Colon (tissue), 2 donors: Measurements from ENCODE around the gene WASL.
A peak's percentile ranks its signal among the peaks of the same experiment; 100 is the strongest.
"Not testable (repeated sequence)": the region's sequence is repeated elsewhere in the genome, so short reads cannot be mapped to it uniquely, and the experiment has no call there.

ENCODE experiments used
- FAIRE-seq: peaks from 2 replicates; lab custom pipeline; 2012; peaks lifted over from hg19 to GRCh38; lab: Jason Lieb, UNC
- donor health status: control.
- donor health status: control.

WASL gene

DNA sequence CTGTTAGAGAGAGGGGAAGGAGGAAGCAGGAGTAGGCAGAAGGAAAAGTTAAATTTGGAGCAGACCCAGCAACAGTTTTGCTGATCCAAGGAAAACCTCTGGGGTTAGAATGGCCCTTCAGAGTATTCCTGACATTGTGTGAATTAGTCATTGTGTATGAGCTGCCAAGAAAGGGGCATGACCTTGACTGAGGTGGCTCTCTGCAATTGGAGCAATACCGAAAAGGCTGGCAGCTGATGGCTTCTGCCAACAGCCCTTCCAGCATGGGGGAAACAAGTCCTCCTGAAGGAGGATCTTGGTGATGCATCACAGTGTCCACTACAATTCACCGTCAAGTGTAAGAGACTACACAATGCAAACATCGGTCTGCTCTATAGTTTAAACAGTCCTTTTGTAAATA is 20.6 kb upstream of the WASL start:
- FAIRE-seq = no peak

DNA sequence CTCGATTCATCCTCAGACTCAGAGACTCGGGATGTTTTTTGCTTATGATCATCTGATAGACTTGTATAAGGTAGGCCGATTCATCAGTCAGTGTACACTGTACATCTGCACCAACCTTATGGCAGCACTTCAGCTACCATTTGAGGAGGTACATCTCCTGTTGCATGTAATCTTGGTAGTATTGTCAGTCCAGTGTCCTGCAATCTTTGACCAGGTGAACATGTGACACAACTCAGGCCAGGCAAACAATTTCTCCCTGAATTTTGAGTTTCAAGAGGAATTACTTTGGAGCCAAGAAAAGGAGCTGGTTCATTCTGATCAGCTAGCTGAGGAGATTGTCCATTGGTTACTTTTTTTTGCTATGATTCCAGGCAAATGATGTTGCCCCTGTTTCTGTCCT is 19.7 kb upstream of the WASL start:
- FAIRE-seq = no peak

DNA sequence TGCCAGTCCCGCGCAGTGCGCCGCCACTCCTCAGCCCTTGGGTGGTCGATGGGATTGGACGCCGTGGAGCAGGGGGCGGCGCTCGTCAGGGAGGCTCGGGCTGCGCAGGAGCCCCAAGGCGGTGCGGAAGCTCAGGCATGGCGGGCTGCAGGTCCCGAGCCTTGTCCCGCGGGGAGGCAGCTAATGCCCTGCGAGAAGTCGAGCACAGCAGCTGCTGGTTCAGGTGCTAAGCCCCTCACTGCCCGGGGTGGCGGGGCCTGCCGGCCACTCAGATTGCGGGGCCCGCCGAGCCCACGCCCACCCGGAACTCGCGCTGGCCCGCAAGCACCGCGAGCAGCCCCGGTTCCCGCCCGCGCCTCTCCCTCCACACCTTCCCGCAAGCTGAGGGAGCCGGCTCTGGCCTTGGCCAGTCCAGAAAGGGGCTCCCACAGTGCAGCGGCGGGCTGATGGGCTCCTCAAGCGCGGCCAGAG is 14.4 kb upstream of the WASL start:
- FAIRE-seq = no peak

DNA sequence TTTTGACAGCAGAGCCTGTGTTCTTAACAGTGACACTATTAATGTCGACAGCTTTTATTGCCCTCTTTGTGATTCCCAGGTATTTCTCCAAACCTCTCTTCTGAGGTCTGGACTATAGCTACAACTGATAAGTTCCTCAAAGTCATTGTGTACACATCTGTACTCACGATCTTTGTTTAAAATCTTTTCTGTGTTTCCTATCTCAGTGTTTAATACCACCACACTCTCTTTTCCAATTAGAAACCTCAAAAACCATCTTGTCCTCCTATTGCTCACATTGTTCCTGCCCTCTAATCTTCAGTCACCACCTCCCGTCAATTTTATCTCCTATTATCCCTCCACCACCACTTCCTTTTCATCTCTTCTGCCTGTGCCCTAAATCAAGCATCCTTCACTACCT is 12.9 kb upstream of the WASL start:
- no peak for FAIRE-seq

DNA sequence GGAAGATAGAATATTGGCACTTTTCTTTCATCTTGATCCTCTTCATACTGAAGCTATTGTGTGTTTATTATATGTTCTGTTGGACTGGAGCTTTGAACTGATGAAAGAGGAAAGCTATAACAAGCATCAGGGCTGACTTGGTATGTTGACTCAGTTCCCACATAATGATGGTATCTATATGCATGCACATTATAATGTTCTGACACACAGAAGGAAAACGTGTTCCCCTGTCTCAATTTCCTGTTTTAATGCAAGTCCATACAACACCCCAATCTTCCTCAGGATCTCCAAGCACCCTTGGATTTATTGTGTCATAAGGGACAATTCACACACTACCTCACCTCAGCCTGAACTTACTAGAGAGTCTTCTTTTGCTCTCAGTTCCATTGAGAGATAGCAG is 8.3 kb upstream of the WASL start:
- FAIRE-seq = no peak

DNA sequence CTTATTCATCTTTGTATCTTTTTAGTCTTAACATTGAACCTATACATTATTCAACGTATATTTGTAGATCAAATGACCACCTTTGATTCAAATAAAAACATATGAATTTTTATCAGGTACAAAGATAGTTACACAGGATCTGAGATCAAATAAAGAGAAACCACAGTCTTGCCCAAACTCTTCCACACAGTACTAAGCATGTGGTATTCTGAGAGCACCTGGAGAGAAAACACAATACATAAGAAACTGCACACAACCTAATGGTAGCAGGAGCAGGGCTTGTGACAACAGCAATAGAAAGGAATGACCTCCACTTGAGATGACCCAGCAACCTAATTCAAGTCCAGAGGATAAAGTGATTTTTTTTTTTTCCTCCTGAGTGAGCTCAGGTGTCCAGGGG is 6.5 kb upstream of the WASL start:
- no peak for FAIRE-seq

DNA sequence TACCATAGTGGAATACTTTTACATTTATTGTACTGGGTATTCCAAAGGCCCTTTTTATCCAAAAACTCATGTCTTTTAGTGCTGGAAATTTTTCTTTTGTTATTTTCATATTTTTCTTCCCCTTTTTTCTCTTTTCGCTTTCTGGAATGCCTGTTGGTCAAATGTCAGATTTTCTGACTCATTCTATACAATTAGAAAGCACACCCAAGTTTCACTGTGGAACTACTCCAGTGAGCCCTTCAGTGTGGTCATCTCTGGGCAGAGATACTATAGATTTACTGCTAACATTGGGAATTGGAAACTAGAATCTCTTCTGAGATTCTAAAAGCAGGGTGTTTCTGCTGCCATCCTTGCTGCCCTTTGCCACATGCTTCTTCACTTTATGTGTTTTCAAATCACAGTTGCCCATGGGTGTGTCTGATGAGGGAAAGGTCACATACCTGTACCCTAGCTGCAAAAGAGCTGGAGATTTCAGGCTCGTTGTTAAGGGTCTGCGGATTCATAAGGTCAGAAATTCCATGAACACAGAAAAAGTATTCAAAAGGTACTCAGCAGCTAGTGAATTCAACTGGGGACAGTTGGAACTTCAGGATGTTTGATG is 5.6 kb upstream of the WASL start:
- FAIRE-seq = no peak

DNA sequence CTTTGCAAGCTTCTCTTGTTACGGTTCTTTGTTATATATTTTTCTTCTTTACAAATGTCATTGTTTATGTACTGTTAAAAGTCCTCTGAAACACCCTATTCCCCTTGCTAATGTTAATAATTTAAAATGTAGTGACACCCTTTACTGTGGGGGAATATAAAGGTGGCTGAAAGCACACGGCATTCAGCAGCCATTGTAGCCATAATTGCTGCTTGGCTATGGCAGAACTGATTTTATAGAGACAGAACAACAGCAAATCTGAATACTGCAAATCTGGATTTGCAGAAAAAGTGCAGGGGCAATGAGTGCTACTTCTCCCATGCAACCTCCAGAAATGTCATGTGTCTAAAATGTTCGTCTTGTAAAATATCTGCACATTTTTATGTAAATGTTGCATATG is 3.7 kb upstream of the WASL start:
- no peak for FAIRE-seq

DNA sequence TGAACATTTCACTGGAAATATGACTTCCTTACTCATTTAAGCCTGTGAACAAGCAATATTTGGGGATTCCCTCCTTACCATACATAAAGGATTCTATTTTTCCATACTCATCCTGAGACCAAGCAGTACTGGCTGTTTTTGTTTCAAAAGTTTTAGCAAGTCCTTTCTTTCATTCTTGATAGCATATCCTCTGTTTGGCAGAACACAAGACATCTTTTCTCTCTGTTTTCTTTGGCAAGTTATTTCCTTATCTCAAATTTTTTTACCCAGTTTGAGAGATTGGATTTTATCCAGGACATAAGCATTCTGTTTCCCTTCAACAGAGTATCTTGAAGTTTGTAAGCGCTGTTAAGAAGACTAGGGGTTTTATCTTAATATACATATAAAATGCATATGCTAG is 3.0 kb upstream of the WASL start:
- FAIRE-seq = no peak

DNA sequence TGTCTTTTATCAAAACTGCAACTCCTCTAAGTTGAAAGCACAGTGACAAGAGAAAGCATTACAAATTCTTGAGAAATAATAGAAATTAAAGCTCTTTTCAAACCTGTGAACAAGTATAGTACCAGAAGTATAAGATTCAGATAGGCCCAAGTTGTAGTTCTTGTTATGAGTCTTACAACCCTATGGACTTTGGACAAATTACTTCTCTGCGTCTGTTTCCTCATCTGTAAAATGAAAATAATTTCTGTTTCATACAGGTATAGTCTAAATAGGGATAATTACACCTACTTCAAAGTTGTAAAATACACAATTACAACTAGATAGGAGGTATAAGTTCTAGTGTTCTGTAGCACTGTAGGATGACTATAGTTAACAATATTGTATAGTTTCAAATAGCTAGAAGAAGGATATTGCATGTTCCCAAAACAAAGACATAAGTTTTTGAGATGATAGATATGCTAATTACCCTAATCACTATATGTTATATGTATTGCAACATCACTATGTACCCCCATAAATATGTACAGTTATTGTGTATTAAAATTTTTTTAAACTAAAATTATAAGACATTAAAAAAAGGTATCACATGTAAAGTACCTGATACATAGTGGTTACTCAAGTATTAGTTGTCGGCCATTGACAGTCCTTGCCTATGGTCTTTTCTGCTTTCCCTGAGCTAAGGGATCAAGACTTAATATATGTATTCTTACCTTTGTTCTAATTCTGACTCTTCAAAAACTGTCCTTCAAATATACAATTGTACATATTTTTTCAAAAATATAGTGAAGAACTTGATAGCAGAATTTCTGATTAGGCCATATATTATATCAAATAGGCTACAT is 1.8 kb upstream of the WASL start:
- peak; percentile 57 for FAIRE-seq

DNA sequence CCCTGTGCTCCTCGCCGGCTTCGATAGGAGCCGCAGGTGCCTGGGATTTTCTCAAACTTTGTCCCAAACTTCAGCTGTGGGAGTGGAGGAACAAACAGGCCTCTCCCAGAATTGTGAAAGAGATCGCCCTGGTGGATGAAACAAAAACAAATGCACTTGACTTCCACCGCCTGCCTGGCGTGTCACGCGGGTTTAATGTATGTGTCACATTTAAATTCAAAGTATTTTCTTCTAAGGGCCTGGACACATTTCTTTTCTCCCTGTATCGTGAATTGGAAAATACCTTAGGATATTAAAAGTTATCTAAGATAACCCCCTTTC is 694 bp upstream of the WASL start:
- no peak for FAIRE-seq

DNA sequence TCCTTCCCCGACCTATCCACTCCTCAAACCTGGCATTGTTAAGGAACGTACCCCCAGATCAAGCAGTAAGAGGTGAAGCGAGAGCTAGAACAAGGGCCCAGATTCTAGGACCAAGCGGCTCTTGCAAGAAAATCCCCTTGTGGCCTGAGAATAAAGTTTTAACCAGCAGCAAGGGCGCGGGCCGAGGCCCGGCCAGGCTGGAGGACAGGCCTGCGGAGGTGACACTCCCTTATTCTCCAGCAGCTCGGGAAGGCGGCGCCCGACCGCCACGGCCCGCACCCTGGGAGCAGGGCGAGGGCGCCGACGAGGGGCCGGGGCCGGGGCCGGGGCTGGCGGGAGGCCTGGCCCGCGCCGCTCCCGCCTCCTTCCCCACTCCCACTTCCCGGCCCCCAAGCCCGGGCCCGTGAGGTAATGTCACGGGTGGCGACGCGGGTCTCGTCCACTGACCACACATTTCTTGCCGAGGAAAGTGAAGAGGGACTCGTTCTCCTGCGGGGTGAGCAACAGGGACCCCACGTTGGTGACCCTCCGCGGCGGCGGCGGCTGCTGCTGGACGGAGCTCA is 551 bp downstream of the WASL start:
- no peak for FAIRE-seq

DNA sequence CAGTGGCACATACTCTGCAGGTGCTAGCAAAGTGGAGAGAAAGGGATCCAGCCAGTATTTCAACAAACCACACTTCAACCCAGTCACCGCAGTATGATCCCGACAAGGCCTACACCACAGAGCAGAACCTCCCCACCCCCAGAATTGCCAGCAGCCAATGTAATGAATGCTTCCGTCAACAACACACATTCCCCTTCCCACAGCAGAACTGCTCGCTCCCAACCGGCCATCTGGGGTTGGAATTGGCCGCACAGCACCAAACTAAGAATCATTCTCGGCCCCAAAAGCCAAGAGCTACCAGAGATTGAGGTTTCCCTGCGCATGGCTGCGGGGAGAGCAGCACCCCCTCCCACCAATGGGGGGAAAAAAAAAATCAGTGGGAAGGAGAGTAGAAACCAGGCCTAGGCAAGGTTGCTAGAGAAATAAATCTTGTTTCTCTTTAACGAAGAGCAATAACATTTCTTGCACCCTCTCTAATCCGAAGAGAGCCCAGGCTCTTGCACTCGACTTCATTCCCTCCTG is 1.1 kb downstream of the WASL start:
- FAIRE-seq = no peak

DNA sequence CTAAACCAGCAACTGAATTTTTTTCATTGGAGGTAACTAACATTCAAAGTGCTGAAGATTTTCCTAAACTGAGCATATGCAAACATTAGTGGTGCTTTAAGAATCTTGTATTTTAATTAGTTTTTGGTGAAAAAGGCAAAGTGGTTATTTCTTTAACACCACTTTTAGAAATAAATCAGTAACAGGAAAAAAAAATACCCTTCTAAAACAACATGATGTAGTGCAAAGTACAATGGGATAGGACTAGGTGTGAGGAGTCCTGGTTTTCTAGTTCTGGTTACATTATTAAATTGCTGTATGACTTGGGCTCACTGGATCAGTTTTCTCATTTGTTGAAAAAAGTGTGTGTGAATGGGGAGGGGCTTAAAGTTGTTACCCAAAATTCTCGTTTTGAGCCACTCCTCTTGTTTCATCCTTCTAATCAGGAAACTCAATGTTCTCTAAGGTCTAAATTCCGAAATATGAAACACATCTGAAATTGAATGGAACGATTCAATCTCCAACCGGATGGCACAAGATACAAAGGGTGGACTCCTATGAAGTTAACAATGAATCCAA is 1.8 kb downstream of the WASL start:
- FAIRE-seq = no peak

DNA sequence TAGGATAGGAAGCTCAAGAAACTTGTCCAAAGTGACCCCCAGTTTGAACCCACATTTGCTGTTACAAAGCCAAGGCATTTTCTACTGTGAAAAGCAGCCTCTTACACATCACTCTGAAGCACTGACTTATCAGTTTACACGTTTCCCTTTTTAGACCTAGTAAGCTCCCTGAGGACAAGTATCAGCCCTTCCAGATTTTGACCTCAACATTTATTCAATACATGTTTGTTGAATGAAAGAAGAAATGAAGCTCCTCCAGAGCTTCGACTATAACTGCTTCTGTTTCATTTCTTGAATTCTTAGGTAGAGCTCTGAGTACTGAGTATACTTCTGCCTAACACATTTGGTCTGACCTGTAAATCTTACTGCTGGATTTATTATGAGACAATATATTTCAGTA is 2.7 kb downstream of the WASL start:
- no peak for FAIRE-seq

DNA sequence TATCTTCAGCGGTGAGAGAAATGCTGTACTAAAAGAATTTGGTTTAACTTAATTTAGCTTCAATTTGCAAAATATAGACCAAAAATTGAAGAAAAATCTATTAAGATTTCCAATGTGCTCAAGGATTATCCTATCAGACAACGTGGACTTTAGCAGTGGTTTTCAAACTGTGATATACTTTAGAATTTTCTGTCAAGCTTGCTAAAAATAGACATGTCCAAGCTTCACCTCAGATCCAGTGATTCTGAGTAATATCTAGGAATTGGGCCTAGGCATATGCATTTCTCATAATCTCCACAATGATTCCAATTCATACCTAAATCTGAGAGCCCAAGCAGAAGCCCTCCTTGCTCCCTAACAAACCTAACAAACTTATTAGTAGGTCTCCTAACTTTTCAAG is 3.4 kb downstream of the WASL start:
- no peak for FAIRE-seq

DNA sequence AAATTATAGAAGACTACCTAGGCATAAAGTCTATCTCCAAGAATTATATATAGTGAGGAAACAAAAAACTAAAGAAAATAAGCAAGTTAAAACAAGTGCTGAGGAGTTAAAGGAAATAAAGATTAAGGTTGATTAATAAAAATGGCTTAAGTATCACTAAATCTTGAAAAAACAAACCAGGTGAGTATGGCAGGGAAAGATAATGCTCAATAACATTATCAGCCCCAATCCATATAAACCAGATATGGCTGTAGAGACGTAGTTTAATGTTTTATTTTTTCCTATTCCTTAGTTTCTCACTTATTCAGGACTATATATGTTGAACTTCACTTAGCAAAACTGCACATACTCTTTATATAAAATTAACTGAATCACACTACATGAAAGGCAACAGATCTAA is 4.4 kb downstream of the WASL start:
- no peak for FAIRE-seq

DNA sequence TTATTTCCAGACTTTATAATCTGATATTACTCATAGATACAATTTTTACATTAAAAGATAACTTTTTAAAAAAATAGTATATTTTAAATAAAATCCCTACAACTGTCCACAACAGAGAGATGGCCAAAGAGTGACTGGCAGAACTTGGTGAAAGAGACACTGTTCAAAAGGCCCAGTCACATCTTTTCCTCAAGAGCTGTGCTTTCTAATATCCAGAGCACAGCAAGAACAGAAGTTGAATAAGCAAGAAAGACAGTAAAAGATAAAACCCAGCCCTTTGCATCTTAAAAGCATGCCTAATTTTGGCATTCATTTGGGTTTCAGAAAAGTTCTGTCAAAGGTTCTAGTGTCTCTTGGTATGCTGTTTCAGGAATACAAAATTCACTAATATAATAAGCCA is 6.9 kb downstream of the WASL start:
- FAIRE-seq = no peak

DNA sequence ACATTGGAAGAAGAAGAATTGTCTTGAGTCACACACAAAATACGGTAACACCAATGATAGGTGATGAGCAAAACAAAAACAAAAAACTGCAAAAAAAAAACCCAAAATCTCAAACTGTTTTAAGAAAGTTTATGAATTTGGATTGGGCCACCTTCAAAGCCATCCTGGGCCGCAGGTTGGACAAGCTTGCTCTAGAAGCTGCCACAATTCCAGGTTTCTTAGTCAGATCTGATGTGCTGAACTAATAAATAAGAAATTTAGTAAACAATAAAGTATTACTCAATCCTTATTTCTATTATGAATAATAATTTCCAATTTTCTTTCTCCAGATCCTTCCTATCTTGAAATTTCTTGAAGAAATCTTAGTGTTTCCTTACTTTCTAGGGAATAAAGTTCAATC is 10.0 kb downstream of the WASL start:
- FAIRE-seq = no peak

DNA sequence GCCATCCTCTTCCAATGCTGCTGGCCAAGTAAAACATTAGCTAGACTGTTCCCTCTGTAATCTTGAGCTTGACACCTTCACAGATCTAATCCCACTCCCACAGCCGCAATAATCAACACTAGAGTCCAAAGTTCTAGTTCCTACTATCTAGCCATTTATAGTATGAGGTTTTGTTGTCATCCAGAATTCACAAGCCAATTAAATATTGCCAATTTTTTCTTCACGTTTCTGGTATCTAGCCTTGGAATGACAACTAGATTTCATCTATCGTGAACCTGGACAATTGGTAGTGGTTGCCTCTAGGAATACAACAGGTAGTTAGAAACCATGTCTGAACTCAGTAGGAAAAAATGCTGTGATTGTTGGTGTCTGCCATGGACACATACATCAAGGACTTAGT is 10.4 kb downstream of the WASL start:
- no peak for FAIRE-seq

DNA sequence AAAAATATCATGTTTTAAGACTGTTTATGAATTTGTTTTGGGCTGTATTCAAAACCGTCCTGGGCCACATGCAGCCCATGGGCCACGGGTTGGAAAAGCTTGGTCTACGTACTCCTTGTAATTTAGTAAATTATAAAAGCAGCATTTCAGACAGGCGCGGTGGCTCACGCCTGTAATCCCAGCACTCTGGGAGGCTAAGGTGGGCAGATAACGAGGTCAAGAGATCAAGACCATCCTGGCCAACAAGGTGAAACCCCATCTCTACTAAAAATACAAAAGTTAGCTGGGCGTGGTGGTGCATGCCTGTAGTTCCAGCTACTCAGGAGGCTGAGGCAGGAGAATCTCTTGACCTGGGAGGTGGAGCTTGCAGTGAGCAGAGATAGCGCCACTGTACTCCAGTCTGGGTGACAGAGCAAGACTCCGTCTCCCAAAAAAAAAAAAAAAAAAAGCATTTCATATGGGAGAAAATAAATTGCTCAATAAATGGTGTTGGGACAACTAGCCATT is 11.6 kb downstream of the WASL start:
- not testable (repeated sequence) for FAIRE-seq

DNA sequence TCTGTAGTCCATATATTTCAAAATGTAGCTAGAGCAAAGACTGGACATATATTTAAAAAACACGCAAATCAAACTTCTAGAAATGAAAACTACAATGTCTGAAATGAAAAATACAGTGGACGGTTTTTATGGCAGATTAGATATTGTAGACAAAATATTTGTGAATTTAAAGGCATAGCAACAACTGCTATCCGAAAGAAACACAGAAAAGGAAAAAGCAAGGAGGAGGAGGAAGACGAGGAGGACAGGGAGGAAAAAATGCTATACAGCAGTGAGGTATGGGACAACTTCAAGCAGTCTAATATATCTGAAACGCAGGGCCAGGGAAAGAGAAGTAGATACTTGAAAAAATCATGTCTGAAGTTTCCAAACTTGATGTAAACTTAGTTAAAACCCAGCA is 13.3 kb downstream of the WASL start:
- FAIRE-seq = no peak

DNA sequence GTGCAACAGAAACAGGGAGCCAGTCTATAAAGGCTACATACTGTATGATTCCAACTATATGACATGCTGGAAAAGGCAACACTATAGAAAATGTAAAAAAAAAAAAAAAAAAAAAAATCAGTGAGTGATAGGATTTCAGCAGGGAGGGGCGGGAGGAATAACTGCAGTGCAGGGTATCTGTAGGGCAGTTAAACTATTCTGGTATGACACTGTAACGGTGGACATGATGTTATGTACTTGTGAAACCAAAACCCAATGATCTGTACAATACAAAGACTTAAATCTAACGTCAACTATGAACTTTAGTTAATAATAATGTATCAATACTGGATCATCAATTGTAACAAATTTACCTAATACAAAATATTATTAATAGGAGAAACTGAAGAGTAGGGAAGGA is 14.3 kb downstream of the WASL start:
- FAIRE-seq = no peak
